Measurements from ENCODE around the gene PMPCA.
A peak's percentile ranks its signal among the peaks of the same experiment; 100 is the strongest.

Gene PMPCA

DNA sequence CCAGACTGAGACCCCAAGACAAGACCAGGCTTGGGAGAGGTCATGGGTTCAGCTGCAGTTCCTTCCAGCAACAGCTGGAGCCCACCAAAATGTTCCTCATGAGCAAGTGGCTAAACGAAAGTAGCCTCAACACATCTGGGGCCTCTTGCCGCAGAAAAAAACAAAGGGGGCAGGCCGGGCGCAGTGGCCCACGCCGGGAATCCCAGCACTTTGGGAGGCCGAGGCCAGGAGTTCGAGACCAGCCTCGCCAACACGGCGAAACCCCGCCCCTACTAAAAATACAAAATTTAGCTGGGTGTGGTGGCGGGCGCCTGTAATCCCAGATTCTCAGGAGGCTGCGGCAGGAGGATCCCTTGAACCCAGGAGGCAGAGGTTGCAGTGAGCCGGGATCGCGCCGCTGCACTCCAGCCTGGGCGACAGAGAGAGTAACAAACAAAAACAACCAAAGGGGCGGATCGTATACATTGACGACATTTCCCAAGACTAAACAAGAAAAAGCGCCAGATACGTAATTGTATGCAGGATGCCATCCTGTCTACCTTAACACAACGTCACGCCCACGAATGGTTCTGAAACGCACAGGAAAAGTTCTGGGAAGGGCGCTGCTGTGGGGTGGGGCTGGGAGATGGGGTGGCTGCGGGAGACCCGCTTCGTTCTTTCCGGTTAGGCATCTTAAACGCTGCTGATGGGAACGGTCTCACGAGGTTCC lies 27.5 kb downstream of the PMPCA start:
- DNase-seq: no peak

- peak; percentile 53 for DNase-seq
These were observed 28.4 kb downstream of the PMPCA start for GRCh38 chr9:136438548-136439480.

DNA sequence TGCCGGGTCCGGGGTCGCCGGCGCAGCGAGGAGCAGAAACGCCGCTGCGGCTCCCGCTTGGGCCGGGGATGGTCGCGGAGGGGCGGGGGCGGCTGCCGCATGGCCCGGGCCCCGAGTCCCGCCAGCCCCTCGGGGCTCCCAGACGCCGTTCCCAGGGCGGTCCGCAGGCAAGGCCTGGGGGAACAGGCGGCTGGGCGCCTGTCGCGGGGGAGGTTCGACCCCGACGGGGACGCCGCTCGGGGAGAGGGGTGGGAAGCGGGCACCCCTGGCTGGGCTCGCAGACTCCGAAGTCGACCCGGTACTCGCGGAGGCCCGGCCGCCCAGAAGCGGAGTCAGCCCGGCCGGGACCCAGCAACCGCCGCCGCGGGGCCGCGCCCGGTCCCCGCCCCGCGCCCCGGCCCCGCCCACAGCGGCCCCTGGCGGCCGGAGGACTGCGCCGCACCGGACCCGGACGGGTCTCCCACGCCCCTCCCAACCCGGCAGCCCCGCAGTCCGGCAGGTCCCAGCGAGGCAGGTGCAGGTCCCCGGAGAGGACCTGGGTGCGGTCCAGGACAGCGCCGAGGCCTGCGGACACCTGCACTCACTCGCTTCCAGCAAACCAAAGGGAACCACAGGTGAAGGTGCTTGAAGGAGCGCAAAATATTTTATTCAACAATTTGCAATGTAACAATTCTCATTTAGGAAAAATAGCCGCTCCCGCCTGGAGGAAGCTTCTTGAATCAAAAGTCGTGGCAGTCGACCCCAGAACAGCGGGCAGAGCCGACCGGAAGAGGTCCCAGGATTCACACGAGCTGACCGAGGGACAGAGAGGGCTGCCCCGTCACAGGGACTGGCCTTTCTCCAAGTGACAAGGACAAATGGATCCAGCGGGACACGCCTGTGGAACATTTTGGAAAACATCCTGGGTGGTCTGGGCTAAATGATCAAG lies 29.3 kb downstream of the PMPCA start, which contains the start of gene INPP5E:
INPP5E (minus strand) TSS at position 365 of the 928 bp plus-strand sequence. CDS start 426 bp downstream, outside the sequence.
- peak; percentile 75 for DNase-seq

DNA sequence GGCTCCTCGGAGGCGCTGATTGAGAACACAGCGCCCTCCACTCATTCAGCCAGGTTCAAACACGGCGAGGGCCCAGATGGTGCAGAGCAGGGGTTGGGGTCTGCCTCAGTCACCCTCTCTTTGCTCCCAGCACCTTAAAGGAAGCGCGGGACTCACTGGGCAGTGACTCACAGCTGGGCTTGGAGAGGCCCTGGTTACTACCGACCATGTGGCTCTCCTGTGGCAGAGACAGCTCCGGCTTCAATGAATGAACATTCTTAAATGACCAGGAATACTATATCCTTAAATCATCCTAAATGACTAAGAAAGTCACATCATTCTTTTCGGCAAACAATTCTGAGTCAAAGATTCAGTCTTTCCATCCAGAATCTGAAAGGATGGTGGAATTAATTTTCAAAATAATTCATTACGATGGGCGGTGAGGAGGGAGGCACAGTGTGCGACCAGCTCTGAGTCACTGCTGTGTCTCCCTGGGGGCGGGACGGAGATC lies 30.8 kb downstream of the PMPCA start:
- no peak for DNase-seq

DNA sequence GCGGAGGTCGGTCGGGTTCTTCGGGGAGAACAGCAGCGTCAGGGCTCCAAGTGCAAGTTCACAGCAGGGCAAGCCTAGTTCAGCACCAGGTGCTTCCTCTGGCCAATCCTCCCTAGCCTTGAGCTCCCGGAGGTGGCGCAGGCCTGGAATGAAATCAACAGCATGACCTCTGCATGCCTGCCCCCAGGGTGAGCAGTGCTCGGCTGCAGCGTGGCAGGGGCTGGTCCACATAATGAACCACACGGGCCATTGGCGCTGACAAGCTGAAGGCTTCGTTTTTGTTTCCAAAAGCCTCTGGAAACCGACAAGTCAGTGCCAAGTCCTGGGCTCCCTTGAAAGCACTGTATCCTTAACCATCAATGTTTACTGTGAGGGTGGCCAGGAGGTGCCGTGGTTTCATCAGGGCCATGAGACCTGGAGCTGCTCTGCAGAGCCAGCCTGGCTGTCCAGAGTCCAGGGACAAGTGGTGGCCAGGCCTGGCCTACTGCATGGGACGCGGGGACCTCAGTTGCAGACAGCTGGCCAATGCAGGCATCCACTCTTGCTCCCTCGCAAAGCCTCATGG lies 31.3 kb downstream of the PMPCA start:
- no peak for DNase-seq

GRCh38 chr9:136442265-136442664 lies 31.8 kb downstream of the PMPCA start:
- no peak for DNase-seq

DNA sequence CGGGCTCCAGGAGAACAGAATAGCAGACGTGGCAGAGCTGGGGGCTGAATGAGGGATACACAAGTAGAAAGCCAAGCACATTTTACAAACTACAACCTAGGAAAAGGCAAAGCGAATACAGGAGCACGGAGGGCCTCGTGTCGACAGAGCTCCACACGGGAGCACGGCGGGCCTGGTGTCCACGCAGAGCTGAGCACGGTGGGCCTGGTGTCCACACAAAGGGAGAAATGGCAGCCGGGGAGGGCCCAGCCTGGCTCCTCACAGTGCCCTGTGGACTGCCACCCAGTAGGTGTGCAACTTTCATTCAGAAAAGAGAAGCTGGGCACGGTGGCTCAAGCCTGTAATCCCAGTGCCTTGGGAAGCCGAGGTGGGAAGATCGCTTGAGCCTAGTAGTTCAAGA lies 32.6 kb downstream of the PMPCA start:
- no peak for DNase-seq

DNA sequence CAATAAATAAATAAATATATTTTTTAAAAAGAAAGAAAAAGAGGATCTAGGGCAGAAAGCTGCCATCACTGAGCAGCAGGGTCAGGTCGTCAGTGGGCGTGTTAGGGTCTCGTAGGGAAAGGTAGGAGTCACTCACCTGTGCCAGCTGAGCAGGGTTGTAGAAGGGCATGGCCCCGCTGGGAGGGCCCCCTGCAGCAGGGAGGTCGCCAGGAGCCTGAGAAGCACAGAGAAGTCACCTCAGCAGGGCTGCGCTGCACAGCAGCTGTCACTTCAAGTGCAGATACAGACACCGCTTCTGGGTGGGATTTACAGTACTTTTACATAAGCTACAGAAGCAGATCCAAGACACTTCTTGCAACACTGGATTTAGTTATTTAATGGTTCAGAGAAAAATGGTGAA lies 33.2 kb downstream of the PMPCA start:
- DNase-seq: no peak

- no peak for DNase-seq
These were observed 33.6 kb downstream of the PMPCA start for GRCh38 chr9:136444102-136444501.

- DNase-seq: no peak
These were observed 35.3 kb downstream of the PMPCA start for GRCh38 chr9:136445799-136446198.

DNA sequence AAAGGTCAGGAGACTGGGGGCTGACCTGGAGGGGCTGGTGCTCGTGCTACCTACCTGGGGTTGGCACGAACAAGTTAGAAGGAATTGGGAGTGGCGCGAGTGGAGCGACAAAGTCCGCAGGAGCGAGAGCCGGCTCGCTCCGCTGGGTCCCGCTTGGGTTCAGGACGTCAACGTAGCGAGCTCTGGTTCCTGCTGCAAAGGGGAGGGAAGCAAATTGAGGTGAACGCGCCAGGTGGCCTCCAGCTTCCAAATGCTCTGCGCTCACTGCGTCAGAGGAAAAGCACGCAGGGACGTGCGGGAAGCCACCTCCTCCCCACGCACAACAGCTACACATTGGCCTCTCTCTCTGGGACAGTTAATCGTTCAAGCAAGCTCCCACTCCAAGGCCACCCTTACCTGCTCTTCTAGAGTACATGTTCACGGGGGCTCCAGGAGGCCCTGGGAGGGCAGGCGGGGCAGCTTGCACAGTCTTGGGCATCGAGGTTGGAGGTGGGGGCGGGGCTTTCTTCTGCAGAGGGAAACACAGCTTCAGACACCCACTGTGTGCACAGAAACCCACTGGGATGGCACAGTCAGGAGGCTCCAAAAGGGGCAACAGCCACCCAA lies 36.8 kb downstream of the PMPCA start:
- no peak for DNase-seq

GRCh38 chr9:136448655-136449054 lies 38.2 kb downstream of the PMPCA start:
- DNase-seq: no peak

DNA sequence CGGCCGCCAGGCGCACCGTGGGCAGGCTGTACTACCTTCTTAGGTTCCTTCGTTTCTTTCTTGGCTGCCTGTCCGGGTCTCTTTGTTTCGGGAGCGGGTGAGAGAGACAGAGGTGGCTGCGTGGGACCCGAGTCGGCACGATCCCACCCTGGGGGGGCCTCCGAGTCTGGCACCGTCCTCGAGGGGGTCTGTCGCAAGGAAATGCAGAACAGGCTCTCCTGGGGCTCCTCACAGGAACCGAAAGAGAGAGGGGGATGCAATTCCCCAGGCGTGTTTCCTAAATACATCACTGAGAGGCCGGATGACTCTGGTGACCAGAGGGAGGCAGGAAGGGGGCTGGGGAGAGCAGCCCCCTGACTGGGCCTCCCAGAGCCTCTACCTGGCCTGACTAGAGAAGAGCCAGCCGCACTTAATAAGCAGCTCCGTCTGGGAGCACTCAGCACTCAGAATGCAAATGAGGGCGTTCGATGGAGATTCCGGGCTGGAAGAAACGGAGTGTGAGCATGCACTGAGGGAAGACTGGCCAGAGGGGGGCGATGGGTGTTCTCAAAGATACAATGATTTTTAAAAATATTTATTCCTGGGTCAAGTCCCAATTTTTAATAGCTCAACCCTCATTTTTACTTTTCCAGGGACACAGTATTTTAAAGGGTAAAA lies 40.9 kb downstream of the PMPCA start:
- DNase-seq: no peak

DNA sequence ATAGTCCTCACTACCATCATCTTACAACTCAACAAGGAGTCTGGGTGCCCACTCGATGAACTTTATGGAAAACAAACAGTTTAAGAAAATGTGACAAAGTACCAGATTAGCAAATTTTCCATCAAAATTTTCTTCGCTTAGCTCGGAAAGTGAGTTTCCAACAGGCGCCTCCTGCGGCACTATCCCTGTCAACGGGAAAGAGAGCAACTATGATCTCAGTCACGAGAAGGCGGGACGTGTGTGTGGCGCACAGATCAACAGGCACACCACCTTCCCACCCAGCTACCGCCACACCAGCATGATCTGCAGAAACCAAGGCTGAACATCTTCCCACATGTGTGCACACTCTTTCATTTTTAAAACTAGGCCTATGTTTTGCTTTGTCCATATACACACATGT lies 42.9 kb downstream of the PMPCA start:
- no peak for DNase-seq

- DNase-seq: no peak
These were observed 43.8 kb downstream of the PMPCA start for GRCh38 chr9:136454026-136454796.

GRCh38 chr9:136455043-136456002 lies 44.9 kb downstream of the PMPCA start:
- DNase-seq: no peak

GRCh38 chr9:136456258-136456657 lies 45.8 kb downstream of the PMPCA start:
- no peak for DNase-seq

GRCh38 chr9:136457326-136457725 lies 46.9 kb downstream of the PMPCA start:
- DNase-seq: no peak

GRCh38 chr9:136459425-136459824 lies 49.0 kb downstream of the PMPCA start:
- no peak for DNase-seq
